Fibroblast of villous mesenchyme (primary cell): Measurements from ENCODE around the gene DUSP28. TPM values are rescaled to one million over a fixed set of nuclear protein-coding genes. Genes with fewer than 3 reads are reported as not detected.

Experiments used
- DNase-seq: peaks from one replicate; pipeline ENCODE4 v3.0.0-alpha.2; 2010; ENCODE audit warnings: low read depth
- H3K4me3 ChIP-seq: 2 replicates; pipeline ENCODE4 v1.5.1; 2011; ENCODE audit warnings: low read depth, mild to moderate bottlenecking, low read length
- CTCF ChIP-seq: IDR thresholded peaks from 2 replicates; pipeline ENCODE4 v1.5.1; 2012; ENCODE audit warnings: low read depth, mild to moderate bottlenecking, low read length; ENCODE audit not compliant: insufficient read depth
- total RNA-seq: library from RNA; depleted of rRNA; stranded (reverse); fragments of >200 nt; gene quantifications from 2 replicates; pipeline ENCODE4 v1.2.3, GENCODE V29; 2012

Gene DUSP28
- total RNA-seq, 1 donor = 3.5 TPM

GRCh38 chr2:240574386-240575100 is 14.4 kb downstream of the DUSP28 start:
- H3K4me3 ChIP-seq = no peak overlapping the region
- no peak for TF ChIP-seq CTCF
- DNase-seq = no peak

- H3K4me3 ChIP-seq = no peak overlapping the region
- no peak for TF ChIP-seq CTCF
- no peak for DNase-seq
Observed at GRCh38 chr2:240575101-240575965, 15.2 kb downstream of the DUSP28 start.

- DNase-seq = no peak
- no peak for TF ChIP-seq CTCF
Observed at GRCh38 chr2:240576036-240576435, 15.9 kb downstream of the DUSP28 start.

GRCh38 chr2:240576436-240577205 is 16.5 kb downstream of the DUSP28 start:
- no peak for TF ChIP-seq CTCF
- DNase-seq = no peak

More at GRCh38 chr2:240576036-240576435, 15.9 kb downstream of the DUSP28 start:
- H3K4me3 ChIP-seq = no peak overlapping the region

GRCh38 chr2:240577281-240578109 is 17.3 kb downstream of the DUSP28 start:
- no peak for DNase-seq
- TF ChIP-seq CTCF = no peak
- H3K4me3 ChIP-seq = no peak overlapping the region

More at GRCh38 chr2:240576436-240577205, 16.5 kb downstream of the DUSP28 start:
- no peak overlapping the region for H3K4me3 ChIP-seq

GRCh38 chr2:240578110-240578450 is 17.9 kb downstream of the DUSP28 start:
- DNase-seq = no peak
- TF ChIP-seq CTCF = no peak
- no peak overlapping the region for H3K4me3 ChIP-seq
